ENCODE results near the gene C6orf89. TPM values are rescaled to one million over a fixed set of nuclear protein-coding genes. Genes with fewer than 3 reads are reported as not detected.

C6orf89 gene
- total RNA-seq, 1 experiment from 2014 or later = 40.1 TPM

DNA sequence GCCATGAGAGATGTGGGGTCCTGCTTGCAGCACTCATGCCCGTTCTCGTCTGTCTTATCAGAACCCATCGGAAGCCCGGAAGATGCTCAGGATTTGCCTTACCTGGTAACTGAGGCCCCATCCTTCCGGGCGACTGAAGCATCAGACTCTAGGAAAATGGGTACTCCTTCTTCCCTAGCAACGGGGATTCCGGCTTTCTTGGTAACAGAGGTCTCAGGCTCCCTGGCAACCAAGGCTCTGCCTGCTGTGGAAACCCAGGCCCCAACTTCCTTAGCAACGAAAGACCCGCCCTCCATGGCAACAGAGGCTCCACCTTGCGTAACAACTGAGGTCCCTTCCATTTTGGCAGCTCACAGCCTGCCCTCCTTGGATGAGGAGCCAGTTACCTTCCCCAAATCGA is 77.1 kb downstream of the C6orf89 start:
- peak in 1 of 2 experiments; percentile 50 for DNase-seq
- ChIA-PET CTCF (no interaction called here), POLR2A (ENCODE audit: unreplicated experiment) (no interaction called here)
- TF ChIP-seq CTCF (conservative IDR thresholded peaks at IDR 0.05) = no peak
- TF ChIP-seq EZH2 (IDR thresholded peaks at IDR 0.05; ENCODE audit: low read depth) = no peak
- Histone ChIP-seq H3K4me1 (replicated peaks; ENCODE audit: insufficient read depth) (peaks cover 17% of the 10 kb centered on the region), H2AFZ (no peak overlapping the region), H4K20me1 (ENCODE audit: insufficient read depth) (no peaks in the 10 kb centered on the region), H3F3A (ENCODE audit: insufficient read depth, low read depth) (peaks cover 13% of the 10 kb centered on the region; the same call in 1 of the 2 replicates), H3K36me3 (ENCODE audit: low read depth) (no peaks in the 10 kb centered on the region), H3K27me3 (ENCODE audit: insufficient read depth, low read depth) (no peaks in the 10 kb centered on the region), H3K9me3 (ENCODE audit: insufficient read depth, low read depth) (no peaks in the 10 kb centered on the region), H3K4me2 (no peak overlapping the region), H3K9me2 (ENCODE audit: insufficient read depth) (no peaks in the 10 kb centered on the region), H3K27ac (no peak overlapping the region), H3K79me2 (ENCODE audit: low read depth) (no peaks in the 10 kb centered on the region), H3K4me3 (no peak overlapping the region)
- BruUV-seq (replicated peaks) = no TSS peak
- intact Hi-C loops (cut with micrococcal nuclease; ENCODE audit: unreplicated experiment) = loop anchor here (5.0 kb wide), 2 partner anchors 36 to 51 kb away; no protein-coding TSS in a partner anchor

DNA sequence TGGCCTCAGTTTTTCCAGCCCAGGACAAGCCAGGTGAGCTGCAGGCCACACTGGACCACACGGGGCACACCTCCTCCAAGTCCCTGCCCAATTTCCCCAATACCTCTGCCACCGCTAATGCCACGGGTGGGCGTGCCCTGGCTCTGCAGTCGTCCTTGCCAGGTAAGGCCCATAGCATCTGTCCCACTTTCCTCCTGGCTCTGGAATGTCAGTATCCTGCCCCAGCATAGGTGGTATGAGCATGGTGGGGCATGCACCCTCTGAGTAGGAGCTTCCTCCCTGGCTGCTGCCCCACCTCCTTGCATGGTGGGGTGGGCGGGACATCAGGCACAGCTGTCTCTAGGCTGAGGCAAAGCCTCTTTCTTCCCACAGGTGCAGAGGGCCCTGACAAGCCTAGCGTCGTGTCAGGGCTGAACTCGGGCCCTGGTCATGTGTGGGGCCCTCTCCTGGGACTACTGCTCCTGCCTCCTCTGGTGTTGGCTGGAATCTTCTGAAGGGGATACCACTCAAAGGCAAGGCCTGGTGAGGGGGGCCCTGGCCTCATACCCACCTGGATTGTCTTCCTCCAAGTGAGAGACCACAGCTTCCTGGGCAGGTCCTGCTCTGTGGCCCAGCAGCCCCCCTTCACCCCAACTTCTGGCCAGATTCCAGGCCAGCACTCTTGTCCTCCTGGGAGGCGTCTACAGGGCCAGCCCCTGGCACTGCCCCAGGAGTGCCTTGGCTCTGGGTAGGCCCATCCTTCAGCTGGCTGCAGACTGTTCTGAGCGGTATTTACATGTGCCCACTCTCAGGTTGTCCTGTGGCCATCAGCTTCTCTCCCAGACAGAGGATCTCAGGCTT is 77.9 kb downstream of the C6orf89 start:
- DNase-seq = peak in 1 of 2 experiments; percentile 56
- no peaks in the 10 kb centered on the region for H3K9me3 ChIP-seq (ENCODE audit: insufficient read depth, low read depth)
- no peaks in the 10 kb centered on the region for H3K9me2 ChIP-seq (ENCODE audit: insufficient read depth)
- no peak overlapping the region for H3K27ac ChIP-seq
- H3K36me3 ChIP-seq (ENCODE audit: low read depth) = no peaks in the 10 kb centered on the region
- H3F3A ChIP-seq (ENCODE audit: insufficient read depth, low read depth) = peaks cover 15% of the 10 kb centered on the region; the same call in 1 of the 2 replicates
- no peak overlapping the region for H2AFZ ChIP-seq
- no peak overlapping the region for H3K4me2 ChIP-seq
- ChIA-PET CTCF (no interaction called here), POLR2A (ENCODE audit: unreplicated experiment) (no interaction called here)
- intact Hi-C loops (cut with micrococcal nuclease; ENCODE audit: unreplicated experiment) = loop anchor here (5.0 kb wide), 2 partner anchors 36 to 51 kb away; no protein-coding TSS in a partner anchor
- no peak overlapping the region for H3K4me3 ChIP-seq
- H4K20me1 ChIP-seq (ENCODE audit: insufficient read depth) = no peaks in the 10 kb centered on the region
- H3K4me1 ChIP-seq (replicated peaks; ENCODE audit: insufficient read depth) = peaks cover 17% of the 10 kb centered on the region
- no TSS peak for BruUV-seq (replicated peaks)
- TF ChIP-seq EZH2 (IDR thresholded peaks at IDR 0.05; ENCODE audit: low read depth) (no peak), CTCF (conservative IDR thresholded peaks at IDR 0.05) (no peak)
- H3K79me2 ChIP-seq (ENCODE audit: low read depth) = no peaks in the 10 kb centered on the region
- no peaks in the 10 kb centered on the region for H3K27me3 ChIP-seq (ENCODE audit: insufficient read depth, low read depth)

DNA sequence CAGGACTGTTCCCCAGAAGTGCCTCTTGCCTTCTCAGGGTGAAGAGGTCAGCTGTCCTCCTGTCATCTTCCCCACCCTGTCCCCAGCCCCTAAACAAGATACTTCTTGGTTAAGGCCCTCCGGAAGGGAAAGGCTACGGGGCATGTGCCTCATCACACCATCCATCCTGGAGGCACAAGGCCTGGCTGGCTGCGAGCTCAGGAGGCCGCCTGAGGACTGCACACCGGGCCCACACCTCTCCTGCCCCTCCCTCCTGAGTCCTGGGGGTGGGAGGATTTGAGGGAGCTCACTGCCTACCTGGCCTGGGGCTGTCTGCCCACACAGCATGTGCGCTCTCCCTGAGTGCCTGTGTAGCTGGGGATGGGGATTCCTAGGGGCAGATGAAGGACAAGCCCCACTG is 78.6 kb downstream of the C6orf89 start:
- intact Hi-C loops (cut with micrococcal nuclease; ENCODE audit: unreplicated experiment) = loop anchor here (5.0 kb wide), 2 partner anchors 37 to 52 kb away; no protein-coding TSS in a partner anchor
- ChIA-PET CTCF (no interaction called here), POLR2A (ENCODE audit: unreplicated experiment) (no interaction called here)
- Histone ChIP-seq H3F3A (ENCODE audit: insufficient read depth, low read depth) (peaks cover 18% of the 10 kb centered on the region; the same call in 1 of the 2 replicates), H3K9me2 (ENCODE audit: insufficient read depth) (no peaks in the 10 kb centered on the region), H3K36me3 (ENCODE audit: low read depth) (no peaks in the 10 kb centered on the region), H2AFZ (no peak overlapping the region), H3K79me2 (ENCODE audit: low read depth) (no peaks in the 10 kb centered on the region), H3K27me3 (ENCODE audit: insufficient read depth, low read depth) (no peaks in the 10 kb centered on the region), H3K4me3 (no peak overlapping the region), H4K20me1 (ENCODE audit: insufficient read depth) (no peaks in the 10 kb centered on the region), H3K4me2 (no peak overlapping the region), H3K9me3 (ENCODE audit: insufficient read depth, low read depth) (no peaks in the 10 kb centered on the region), H3K27ac (no peak overlapping the region), H3K4me1 (replicated peaks; ENCODE audit: insufficient read depth) (peaks cover 17% of the 10 kb centered on the region)
- BruUV-seq (replicated peaks) = no TSS peak
- no peak for TF ChIP-seq CTCF (conservative IDR thresholded peaks at IDR 0.05)
- no peak for TF ChIP-seq EZH2 (IDR thresholded peaks at IDR 0.05; ENCODE audit: low read depth)
- DNase-seq = no peak
